HG03103 (cell line): Measurements from ENCODE around the gene IL23R.
A peak's percentile ranks its signal among the peaks of the same experiment; 100 is the strongest.

Experiments
- ATAC-seq: cut with Tn5 transposase; IDR thresholded peaks from one replicate; pipeline ENCODE4 v1.9.1; 2021; ENCODE audit warnings: low read depth; ENCODE audit not compliant: unreplicated experiment

IL23R gene

GRCh38 chr1:67290236-67290635, 124.0 kb downstream of the IL23R start:
- no peak for ATAC-seq

DNA sequence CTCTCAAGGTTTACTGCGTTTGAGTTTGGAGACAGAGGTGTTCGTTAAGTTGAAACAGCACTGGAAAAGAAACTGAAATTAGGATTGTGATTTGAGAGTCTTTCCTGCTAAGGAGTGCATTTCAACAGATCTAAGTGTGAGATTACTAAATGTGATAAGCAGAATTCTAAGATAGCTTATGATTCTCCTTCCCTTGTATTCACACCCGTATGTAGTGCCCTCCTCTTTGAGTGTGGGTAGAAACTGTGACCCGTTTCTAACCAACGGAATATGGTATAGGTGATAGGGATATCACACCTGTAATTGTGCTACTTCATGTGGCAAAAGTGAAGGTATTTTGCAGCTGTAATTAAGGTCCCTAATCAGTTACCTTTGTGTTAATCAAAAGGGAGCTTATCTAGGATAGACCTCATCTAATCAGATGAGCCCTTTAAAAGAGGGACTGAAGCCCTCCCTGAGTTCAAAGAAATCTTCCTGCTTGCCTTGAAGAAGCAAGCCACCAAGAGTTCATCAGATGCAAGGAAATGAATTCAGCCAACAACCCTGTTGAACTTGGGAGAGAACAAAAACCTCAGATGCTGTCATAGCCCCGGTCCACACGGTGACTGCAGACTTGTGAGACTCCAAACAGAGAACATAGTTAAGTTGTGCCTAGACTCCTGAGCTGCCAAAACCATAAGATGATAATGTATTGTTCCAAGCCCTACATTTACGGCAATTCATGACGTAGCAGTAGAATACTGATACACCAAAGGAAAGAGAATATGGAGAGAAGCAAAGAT, 128.8 kb downstream of the IL23R start:
- ATAC-seq: no peak

DNA sequence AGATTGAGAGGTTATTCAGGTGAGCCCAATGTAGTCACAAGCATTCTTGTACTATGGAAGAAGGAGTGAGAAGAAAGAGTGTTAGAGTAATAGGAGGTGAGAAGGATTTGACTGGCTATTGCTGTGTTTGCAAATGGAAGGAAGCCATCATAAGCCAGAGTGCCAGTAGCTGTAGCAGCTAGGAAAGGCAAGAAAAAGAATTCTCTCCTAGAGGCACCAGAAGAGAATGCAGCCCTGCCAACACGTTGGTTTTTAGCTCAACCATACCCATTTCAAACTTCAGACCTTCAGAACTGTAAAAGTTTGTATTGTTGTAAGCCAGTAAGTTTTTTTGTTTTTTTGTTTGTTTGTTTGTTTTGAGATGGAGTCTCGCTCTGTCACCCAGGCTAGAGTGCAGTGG, 132.5 kb downstream of the IL23R start:
- ATAC-seq: no peak

- ATAC-seq: no peak
Measured at GRCh38 chr1:67299296-67299695, 133.0 kb downstream of the IL23R start.

GRCh38 chr1:67300561-67300960, 134.3 kb downstream of the IL23R start:
- no peak for ATAC-seq

- no peak for ATAC-seq
Measured at GRCh38 chr1:67304023-67304422, 137.8 kb downstream of the IL23R start.

- no peak for ATAC-seq
Measured at GRCh38 chr1:67306547-67306946, 140.3 kb downstream of the IL23R start.

- ATAC-seq: peak; percentile 48
Measured at GRCh38 chr1:67307251-67308060, 141.2 kb downstream of the IL23R start, which contains the start of gene IL12RB2. IL12RB2 (plus strand) TSS chr1:67307873; CDS start chr1:67320369, 12,496 bp downstream.

DNA sequence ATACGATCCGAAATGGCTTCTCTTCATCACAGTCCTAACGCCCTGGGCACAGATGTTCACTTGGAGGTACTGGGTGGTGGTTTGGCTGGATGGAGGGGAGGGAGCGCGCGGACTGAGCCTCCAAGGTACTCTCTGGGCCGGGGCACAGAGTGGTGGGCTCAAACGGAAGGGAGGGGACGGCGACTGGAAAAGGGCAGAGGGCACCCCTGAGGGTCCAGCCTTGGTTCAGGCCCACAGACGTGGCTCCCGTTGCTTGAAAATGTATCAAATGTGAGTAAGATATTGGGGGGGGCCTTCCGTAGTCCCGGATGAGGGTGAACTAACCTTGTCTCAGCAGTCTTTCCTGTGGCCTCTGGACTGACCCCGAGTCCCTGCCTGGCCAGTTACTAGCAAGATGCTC, 141.9 kb downstream of the IL23R start:
- ATAC-seq: peak; percentile 28
